ENCODE data around the gene FAM222A.

Gene FAM222A

DNA sequence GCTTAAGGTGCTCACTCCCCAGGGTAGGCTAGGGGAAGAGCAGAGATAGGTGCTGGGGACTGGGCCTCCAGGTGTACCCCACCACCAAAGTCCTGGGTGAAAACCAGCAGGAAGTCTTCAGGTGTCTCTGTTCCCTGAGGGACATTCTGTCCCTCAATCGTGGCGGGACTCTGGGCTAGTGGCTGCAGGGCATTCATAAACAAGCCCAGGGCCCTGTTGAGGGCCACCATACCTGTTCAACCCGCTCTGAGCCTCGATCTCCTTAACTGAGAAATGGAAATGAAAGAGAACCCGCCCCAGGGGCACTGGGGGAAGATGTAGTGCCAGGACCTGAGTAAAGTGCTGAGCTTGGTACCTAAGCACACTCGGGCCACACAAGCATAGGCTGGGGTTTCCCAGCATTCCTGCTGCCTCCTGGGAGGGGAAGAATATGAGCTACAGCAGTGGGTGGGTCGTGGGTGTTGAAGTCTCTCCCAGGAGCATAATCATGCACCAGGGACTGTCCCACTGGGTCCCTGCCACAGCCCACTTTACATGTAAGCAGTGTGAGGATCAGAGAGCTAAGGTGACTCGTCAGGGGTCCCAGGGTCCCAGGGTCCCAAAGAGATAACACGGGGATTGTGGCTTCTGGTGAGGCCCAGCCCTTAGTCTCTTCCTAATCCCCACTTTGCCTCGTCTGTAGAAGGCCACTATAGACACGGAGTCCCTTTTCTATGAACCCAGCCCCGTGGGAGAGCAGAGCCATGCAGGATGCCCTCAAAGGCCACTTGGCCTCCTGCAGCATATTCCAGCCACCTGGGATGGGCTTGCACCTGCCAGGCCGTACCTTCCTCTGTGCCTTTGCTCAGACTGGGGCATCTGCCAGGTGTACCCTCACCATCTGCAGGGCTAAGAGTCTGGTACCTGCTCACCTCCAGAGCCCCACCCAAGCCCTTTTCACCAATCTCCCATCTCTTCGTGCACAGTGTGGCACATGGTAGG lies 14.4 kb downstream of the FAM222A start:
- DNase-seq (ENCODE audit: low spot score) = no peak
- TF ChIP-seq, protein P1, sequence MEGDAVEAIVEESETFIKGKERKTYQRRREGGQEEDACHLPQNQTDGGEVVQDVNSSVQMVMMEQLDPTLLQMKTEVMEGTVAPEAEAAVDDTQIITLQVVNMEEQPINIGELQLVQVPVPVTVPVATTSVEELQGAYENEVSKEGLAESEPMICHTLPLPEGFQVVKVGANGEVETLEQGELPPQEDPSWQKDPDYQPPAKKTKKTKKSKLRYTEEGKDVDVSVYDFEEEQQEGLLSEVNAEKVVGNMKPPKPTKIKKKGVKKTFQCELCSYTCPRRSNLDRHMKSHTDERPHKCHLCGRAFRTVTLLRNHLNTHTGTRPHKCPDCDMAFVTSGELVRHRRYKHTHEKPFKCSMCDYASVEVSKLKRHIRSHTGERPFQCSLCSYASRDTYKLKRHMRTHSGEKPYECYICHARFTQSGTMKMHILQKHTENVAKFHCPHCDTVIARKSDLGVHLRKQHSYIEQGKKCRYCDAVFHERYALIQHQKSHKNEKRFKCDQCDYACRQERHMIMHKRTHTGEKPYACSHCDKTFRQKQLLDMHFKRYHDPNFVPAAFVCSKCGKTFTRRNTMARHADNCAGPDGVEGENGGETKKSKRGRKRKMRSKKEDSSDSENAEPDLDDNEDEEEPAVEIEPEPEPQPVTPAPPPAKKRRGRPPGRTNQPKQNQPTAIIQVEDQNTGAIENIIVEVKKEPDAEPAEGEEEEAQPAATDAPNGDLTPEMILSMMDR (IDR thresholded peaks at IDR 0.05; ENCODE audit: extremely low read depth, missing control alignments) = no peak

GRCh38 chr12:109728921-109729320 lies 15.3 kb downstream of the FAM222A start:
- DNase-seq (ENCODE audit: low spot score) = no peak
- TF ChIP-seq, protein P1 (IDR thresholded peaks at IDR 0.05; ENCODE audit: extremely low read depth, missing control alignments) = no peak

DNA sequence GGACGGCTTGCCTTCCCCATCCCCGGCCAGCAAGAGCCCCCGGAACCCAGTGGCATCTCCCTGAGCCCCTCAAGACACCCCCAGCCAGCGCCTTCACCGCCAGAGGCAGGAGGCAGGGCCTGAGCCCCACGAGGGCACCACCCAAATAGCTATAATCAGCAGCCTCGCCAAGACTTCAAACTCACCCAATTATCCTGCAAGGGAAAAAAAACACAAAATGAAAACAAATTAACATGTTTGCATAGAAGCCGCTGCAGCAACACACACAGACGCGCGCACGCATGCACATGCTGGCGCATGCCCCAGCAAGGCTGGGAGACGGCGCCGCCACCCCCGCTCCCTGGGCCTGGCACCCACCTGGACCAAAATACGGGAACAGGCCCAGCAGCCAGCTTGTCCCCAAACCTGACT lies 15.8 kb downstream of the FAM222A start:
- TF ChIP-seq, protein P1 (IDR thresholded peaks at IDR 0.05; ENCODE audit: extremely low read depth, missing control alignments) = no peak
- no peak for DNase-seq (ENCODE audit: low spot score)

- TF ChIP-seq, protein P1 (IDR thresholded peaks at IDR 0.05; ENCODE audit: extremely low read depth, missing control alignments) = no peak
- no peak for DNase-seq (ENCODE audit: low spot score)
These were observed 16.2 kb downstream of the FAM222A start for GRCh38 chr12:109729801-109730200.

DNA sequence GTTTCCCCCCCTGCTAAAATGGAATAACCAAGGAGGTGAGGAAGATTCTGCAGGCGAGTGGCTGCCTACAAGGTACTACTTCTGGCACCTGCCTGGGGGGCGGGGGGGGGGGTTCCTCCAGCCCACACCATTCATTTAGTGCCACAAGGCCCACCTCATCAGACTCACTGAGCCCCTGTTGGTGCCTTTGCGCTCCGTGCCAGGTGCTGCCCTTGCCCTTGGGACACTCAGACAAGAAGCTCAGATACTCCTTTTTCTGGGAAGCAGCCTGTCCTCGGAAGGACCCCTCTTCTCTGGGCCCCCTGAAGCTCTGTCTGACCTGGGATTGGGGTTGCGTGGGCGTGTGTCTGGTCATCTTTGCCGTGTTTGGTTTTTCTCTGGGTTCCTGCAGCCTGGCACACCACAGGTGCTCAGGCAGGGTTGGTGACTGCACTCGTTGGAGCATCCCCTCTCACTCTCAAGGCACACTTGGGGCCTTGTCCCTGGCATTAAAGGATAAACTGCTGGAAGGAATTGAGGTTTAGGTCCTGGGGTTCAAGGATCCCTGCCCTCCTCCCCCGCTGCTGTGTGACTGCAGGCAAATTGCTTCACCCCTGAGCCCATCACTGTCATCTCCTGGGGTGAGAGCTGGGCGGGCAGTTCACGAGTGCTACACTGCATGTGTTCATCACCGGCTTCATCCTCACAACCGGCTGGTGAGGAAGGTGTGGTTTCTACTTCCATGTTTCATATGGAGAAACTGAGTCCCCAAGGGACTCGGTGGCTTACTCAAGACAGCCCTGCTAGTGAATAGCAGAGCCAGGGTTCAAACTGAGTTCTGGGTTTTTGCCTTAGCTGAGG lies 16.9 kb downstream of the FAM222A start:
- TF ChIP-seq, protein P1 (IDR thresholded peaks at IDR 0.05; ENCODE audit: extremely low read depth, missing control alignments) = no peak
- DNase-seq (ENCODE audit: low spot score) = no peak

- TF ChIP-seq, protein P1 (IDR thresholded peaks at IDR 0.05; ENCODE audit: extremely low read depth, missing control alignments) = no peak
- DNase-seq (ENCODE audit: low spot score) = no peak
These were observed 17.7 kb downstream of the FAM222A start for GRCh38 chr12:109731231-109731731.

All from GM20000 (cell line).